Activated naive CD8-positive, alpha-beta T cell treated with anti-CD3 and anti-CD28 coated beads, Interleukin-2, amount 50 U/mL, for 16 hours (primary cell): Measurements from ENCODE around the gene WLS.
"Not testable (repeated sequence)": the region's sequence is repeated elsewhere in the genome, so short reads cannot be mapped to it uniquely, and the experiment has no call there.

Source experiments
- DNase-seq: peaks from one replicate; pipeline ENCODE4 v3.0.0-alpha.2; 2020; ENCODE audit warnings: low read depth, low spot score

Gene WLS

GRCh38 chr1:68199603-68200002, 32.7 kb downstream of the WLS start:
- no peak for DNase-seq

GRCh38 chr1:68198752-68199151, 33.6 kb downstream of the WLS start:
- no peak for DNase-seq

GRCh38 chr1:68197891-68198290, 34.4 kb downstream of the WLS start:
- no peak for DNase-seq

- DNase-seq, result no peak
These were observed 34.9 kb downstream of the WLS start for GRCh38 chr1:68197461-68197860.

GRCh38 chr1:68196676-68197075, 35.6 kb downstream of the WLS start:
- DNase-seq, result no peak

GRCh38 chr1:68191717-68192116, 40.6 kb downstream of the WLS start:
- no peak for DNase-seq

- no peak for DNase-seq
These were observed 43.5 kb downstream of the WLS start for GRCh38 chr1:68188644-68189340.

GRCh38 chr1:68188060-68188538, 44.2 kb downstream of the WLS start:
- no peak for DNase-seq

- no peak for DNase-seq
These were observed 46.6 kb downstream of the WLS start for GRCh38 chr1:68185743-68186142.

- DNase-seq, result no peak
These were observed 48.4 kb downstream of the WLS start for GRCh38 chr1:68183895-68184294.

GRCh38 chr1:68181165-68181556, 51.2 kb downstream of the WLS start:
- no peak for DNase-seq

- no peak for DNase-seq
These were observed 51.7 kb downstream of the WLS start for GRCh38 chr1:68180441-68181164.

GRCh38 chr1:68178821-68179490, 53.4 kb downstream of the WLS start:
- DNase-seq, result no peak

- no peak for DNase-seq
These were observed 56.5 kb downstream of the WLS start for GRCh38 chr1:68175621-68176398.

GRCh38 chr1:68174738-68175113, 57.6 kb downstream of the WLS start:
- DNase-seq, result no peak

GRCh38 chr1:68173936-68174737, 58.2 kb downstream of the WLS start:
- DNase-seq, result no peak

GRCh38 chr1:68173283-68173935, 58.9 kb downstream of the WLS start:
- no peak for DNase-seq

- not testable (repeated sequence) for DNase-seq
These were observed 60.5 kb downstream of the WLS start for GRCh38 chr1:68171795-68172194.

GRCh38 chr1:68168545-68169171, 63.7 kb downstream of the WLS start:
- DNase-seq, result no peak

- DNase-seq, result no peak
These were observed 65.1 kb downstream of the WLS start for GRCh38 chr1:68167211-68167610.
